MM.1S (cell line): ENCODE measurements around the gene ZNF618.

ENCODE experiments used
- EZH2 ChIP-seq: fragments of 300-600 bp; sonication (generic); optimal IDR thresholded peaks from 2 replicates; pipeline ENCODE3; 2017; ENCODE audit warnings: low read depth, mild to moderate bottlenecking, antibody characterized with exemption, low read length, mixed read lengths
- EZH2phosphoT487 ChIP-seq: fragments of 300-600 bp; sonication (generic); IDR thresholded peaks from 2 replicates; pipeline ENCODE4 v1.6.1; 2018; ENCODE audit warnings: antibody characterized with exemption, low read length
- TF ChIP-seq, protein P1 (sequence below): fragments of 300-600 bp; sonication (generic); IDR thresholded peaks from 2 replicates; pipeline ENCODE4 v1.5.1; 2016; ENCODE audit warnings: antibody characterized with exemption, low read length, mixed read lengths

DNA sequence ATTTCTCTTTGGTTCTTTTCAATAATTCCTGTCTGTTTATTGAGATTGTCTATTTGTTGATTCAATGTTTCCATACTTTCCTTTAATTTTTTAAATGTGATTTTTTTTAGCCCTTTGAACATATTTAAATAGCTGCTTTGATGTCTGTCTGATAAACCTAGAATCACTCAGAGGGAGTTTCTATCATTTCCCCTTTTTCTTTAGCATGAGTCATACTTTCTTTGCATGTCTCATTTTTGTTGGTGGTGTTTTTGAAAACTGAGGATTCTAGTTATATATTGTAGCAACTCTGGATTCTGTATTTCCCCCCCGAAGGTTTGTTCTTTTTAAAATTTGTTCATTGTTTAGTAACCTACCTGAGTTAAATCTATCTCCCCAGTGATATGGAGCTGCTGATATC, 24.2 kb upstream of the ZNF618 start:
- TF ChIP-seq, protein P1, sequence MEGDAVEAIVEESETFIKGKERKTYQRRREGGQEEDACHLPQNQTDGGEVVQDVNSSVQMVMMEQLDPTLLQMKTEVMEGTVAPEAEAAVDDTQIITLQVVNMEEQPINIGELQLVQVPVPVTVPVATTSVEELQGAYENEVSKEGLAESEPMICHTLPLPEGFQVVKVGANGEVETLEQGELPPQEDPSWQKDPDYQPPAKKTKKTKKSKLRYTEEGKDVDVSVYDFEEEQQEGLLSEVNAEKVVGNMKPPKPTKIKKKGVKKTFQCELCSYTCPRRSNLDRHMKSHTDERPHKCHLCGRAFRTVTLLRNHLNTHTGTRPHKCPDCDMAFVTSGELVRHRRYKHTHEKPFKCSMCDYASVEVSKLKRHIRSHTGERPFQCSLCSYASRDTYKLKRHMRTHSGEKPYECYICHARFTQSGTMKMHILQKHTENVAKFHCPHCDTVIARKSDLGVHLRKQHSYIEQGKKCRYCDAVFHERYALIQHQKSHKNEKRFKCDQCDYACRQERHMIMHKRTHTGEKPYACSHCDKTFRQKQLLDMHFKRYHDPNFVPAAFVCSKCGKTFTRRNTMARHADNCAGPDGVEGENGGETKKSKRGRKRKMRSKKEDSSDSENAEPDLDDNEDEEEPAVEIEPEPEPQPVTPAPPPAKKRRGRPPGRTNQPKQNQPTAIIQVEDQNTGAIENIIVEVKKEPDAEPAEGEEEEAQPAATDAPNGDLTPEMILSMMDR = no peak
- TF ChIP-seq EZH2phosphoT487 (no peak), EZH2 (no peak)
